ENCODE measurements around the gene TSPAN14. TPM values are rescaled to one million over a fixed set of nuclear protein-coding genes. Genes with fewer than 3 reads are reported as not detected.
A peak's percentile ranks its signal among the peaks of the same experiment; 100 is the strongest.

The TSPAN14 gene
- total and polyA plus RNA-seq, 2 of the 8 experiments (the other 6 are each of a cell fraction or from before 2014, with no cell fraction given), result 47.4 to 57.8 TPM

DNA sequence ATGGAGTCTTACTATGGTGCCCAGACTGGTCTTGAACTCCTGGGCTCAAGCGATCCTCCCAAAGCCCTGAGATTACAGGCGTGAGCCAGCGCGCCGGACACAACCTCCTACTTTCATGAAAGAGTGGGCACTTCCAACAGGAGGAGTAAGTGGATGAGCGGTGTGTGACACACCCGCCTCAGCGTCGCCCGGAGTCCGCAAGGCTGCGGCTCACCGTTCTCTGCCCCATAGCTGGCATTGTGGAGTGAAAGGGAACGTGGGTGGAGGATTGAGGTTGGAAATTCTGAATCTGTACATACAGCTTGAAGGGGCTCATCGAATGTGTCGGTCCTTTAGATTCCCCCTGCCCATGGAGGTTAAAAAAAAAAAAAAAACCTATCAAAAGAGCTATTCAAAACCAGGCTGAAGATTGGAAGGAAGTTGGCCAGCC, 46.3 kb upstream of the TSPAN14 start:
- 0 out of 2 replicates have a peak overlapping the region, but pooled peaks have one; percentile 34 for H2BK20ac ChIP-seq (ENCODE audit: low read length)
- H3K56ac ChIP-seq (replicated peaks; ENCODE audit: insufficient read length, low read depth, low read length), result no peak overlapping the region
- H3K27me3 ChIP-seq (replicated peaks in 1 of 4; ENCODE audit: control insufficient read depth in 3 of 4, extremely low read depth in 1 of 4, insufficient read depth in 3 of 4, low read length in 3 of 4), result peaks cover 0 to 10% (median 6%) of the 10 kb centered on the region in 4 experiments; a peak in 3 of 7 replicates
- peak overlapping the region; percentile 6 for H3K4ac ChIP-seq (replicated peaks; ENCODE audit: insufficient read length, low read depth, low read length)
- DNase-seq (ENCODE audit: low read depth in 1 of 2, low spot score in 2 of 2) (peak in 1 of 2 experiments; percentile 57), FAIRE-seq (no peak)
- CTCF ChIA-PET (ENCODE audit: partially characterized antibody), result interaction anchor here (0.8 to 3.8 kb wide), 11 partner anchors 11 to 98 kb away, joined by 3 to 21 read pairs (median 4); no protein-coding TSS in a partner anchor
- H3K9ac ChIP-seq (replicated peaks in 1 of 4; ENCODE audit: extremely low read depth in 1 of 4, low read depth in 3 of 4, low read length in 3 of 4), result peak overlapping the region in 2 of 4 experiments; percentile 34 to 42; a peak in 3 of 7 replicates
- WGBS, 2 experiments (ENCODE audit: extremely low coverage in 1 of 2, insufficient coverage in 1 of 2, insufficient read length in 1 of 2, insufficient replicate concordance in 2 of 2, low coverage in 1 of 2, low lambda C conversion rate in 2 of 2, missing lambda C conversion rate in 1 of 2), result 26% methylated on average over 16 of the region's 16 CpGs; no CpG with 5 or more reads in 1 of the 2 experiments
- H4K91ac ChIP-seq (replicated peaks; ENCODE audit: insufficient read length, low read length), result peak overlapping the region; percentile 25
- H2AFZ ChIP-seq (ENCODE audit: low read length), result peak overlapping the region; percentile 31
- H3K18ac ChIP-seq (ENCODE audit: extremely low read depth, low read length), result peak overlapping the region; percentile 91
- no peaks in the 10 kb centered on the region; the same call in 1 of the 2 replicates for H3K79me1 ChIP-seq (ENCODE audit: low read depth, low read length)
- peaks cover 0 to 11% of the 10 kb centered on the region in 2 experiments; a peak in 1 of 4 replicates for H3K79me2 ChIP-seq (ENCODE audit: control insufficient read depth in 1 of 2, insufficient read depth in 2 of 2, low read length in 2 of 2)
- no peak overlapping the region for H2BK5ac ChIP-seq (ENCODE audit: low read depth, low read length)
- H2AK5ac ChIP-seq (ENCODE audit: low read depth, low read length), result no peak overlapping the region
- POLR2A ChIA-PET (ENCODE audit: partially characterized antibody), result interaction anchor here (0.6 to 1.6 kb wide), 7 partner anchors 10 to 191 kb away, joined by 3 to 5 read pairs (median 3); partner anchors contain the start of gene TSPAN14
- H2BK120ac ChIP-seq (replicated peaks; ENCODE audit: low read depth, low read length), result no peak overlapping the region
- H4K20me1 ChIP-seq (replicated peaks in 1 of 2; ENCODE audit: control insufficient read depth in 1 of 2, insufficient read depth in 2 of 2, low read length in 2 of 2), result peaks cover 9 to 14% of the 10 kb centered on the region in 2 experiments
- H3K4me2 ChIP-seq (ENCODE audit: insufficient read depth in 1 of 2, low read depth in 2 of 2, low read length in 2 of 2), result peak overlapping the region; percentile 76 to 85
- no peak overlapping the region for H3K27ac ChIP-seq (ENCODE audit: low read depth, low read length)
- H3K23me2 ChIP-seq (ENCODE audit: low read depth, low read length), result peaks cover 9% of the 10 kb centered on the region; the same call in 1 of the 2 replicates
- 0 out of 2 replicates have a peak overlapping the region, but pooled peaks have one; percentile 23 for H2BK12ac ChIP-seq (ENCODE audit: low read depth, low read length)
- no peak overlapping the region for H3K23ac ChIP-seq (ENCODE audit: insufficient read length)
- H3K14ac ChIP-seq (ENCODE audit: insufficient read length), result no peak overlapping the region
- H4K8ac ChIP-seq (ENCODE audit: extremely low read depth, insufficient read depth, low read length), result no peak overlapping the region
- H3K9me3 ChIP-seq (ENCODE audit: insufficient read depth in 2 of 2, low read depth in 1 of 2, low read length in 1 of 2), result no peaks in the 10 kb centered on the region
- H3K4me3 ChIP-seq (ENCODE audit: extremely low read depth in 1 of 4, insufficient read depth in 2 of 4, low read depth in 3 of 4, low read length in 4 of 4), result peak overlapping the region; percentile 50 to 65 (median 60)
- no peak overlapping the region for H4K5ac ChIP-seq (ENCODE audit: insufficient read length, low read depth, low read length)
- H2BK15ac ChIP-seq (ENCODE audit: low read length), result no peak overlapping the region; the same call in 1 of the 2 replicates
- peaks cover 0 to 5% (median 0%) of the 10 kb centered on the region in 4 experiments; a peak in 4 of 7 replicates for H3K4me1 ChIP-seq (replicated peaks in 1 of 4; ENCODE audit: control insufficient read depth in 3 of 4, insufficient read depth in 4 of 4, low read length in 3 of 4)
- H3K36me3 ChIP-seq (ENCODE audit: control insufficient read depth in 2 of 4, insufficient read depth in 4 of 4, low read length in 3 of 4), result no peaks in the 10 kb centered on the region; a peak in 2 of 8 replicates
- TF ChIP-seq POLR2AphosphoS5 (IDR thresholded peaks at IDR 0.05; ENCODE audit: low read depth, low read length) (no peak), FOSL1 (IDR thresholded peaks at IDR 0.05; ENCODE audit: insufficient read depth, low read depth, low read length) (no peak), JUN (IDR thresholded peaks at IDR 0.05; ENCODE audit: low read depth, low read length) (no peak), E2F6 (IDR thresholded peaks at IDR 0.05) (no peak), CBX5 (IDR thresholded peaks at IDR 0.05; ENCODE audit: low read depth, low read length) (no peak), TEAD4 (IDR thresholded peaks at IDR 0.05; ENCODE audit: low read depth, low read length) (no peak), BRCA1 (IDR thresholded peaks at IDR 0.05; ENCODE audit: low read depth, low read length) (no peak), SAP30 (IDR thresholded peaks at IDR 0.05; ENCODE audit: insufficient read depth, insufficient replicate concordance, low read length) (no peak)
- TF ChIP-seq, protein P1, sequence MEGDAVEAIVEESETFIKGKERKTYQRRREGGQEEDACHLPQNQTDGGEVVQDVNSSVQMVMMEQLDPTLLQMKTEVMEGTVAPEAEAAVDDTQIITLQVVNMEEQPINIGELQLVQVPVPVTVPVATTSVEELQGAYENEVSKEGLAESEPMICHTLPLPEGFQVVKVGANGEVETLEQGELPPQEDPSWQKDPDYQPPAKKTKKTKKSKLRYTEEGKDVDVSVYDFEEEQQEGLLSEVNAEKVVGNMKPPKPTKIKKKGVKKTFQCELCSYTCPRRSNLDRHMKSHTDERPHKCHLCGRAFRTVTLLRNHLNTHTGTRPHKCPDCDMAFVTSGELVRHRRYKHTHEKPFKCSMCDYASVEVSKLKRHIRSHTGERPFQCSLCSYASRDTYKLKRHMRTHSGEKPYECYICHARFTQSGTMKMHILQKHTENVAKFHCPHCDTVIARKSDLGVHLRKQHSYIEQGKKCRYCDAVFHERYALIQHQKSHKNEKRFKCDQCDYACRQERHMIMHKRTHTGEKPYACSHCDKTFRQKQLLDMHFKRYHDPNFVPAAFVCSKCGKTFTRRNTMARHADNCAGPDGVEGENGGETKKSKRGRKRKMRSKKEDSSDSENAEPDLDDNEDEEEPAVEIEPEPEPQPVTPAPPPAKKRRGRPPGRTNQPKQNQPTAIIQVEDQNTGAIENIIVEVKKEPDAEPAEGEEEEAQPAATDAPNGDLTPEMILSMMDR (IDR thresholded peaks at IDR 0.05; ENCODE audit: control extremely low read depth in 1 of 3, insufficient read depth in 1 of 3, low read depth in 1 of 3, low read length in 3 of 3), result no peak
